GM18870 (cell line): ENCODE data around the gene ERGIC3.

ENCODE experiments used
- ATAC-seq: cut with Tn5 transposase; IDR thresholded peaks from one replicate; pipeline ENCODE4 v1.9.1; 2021; ENCODE audit warnings: moderate library complexity; ENCODE audit not compliant: unreplicated experiment

Gene ERGIC3

DNA sequence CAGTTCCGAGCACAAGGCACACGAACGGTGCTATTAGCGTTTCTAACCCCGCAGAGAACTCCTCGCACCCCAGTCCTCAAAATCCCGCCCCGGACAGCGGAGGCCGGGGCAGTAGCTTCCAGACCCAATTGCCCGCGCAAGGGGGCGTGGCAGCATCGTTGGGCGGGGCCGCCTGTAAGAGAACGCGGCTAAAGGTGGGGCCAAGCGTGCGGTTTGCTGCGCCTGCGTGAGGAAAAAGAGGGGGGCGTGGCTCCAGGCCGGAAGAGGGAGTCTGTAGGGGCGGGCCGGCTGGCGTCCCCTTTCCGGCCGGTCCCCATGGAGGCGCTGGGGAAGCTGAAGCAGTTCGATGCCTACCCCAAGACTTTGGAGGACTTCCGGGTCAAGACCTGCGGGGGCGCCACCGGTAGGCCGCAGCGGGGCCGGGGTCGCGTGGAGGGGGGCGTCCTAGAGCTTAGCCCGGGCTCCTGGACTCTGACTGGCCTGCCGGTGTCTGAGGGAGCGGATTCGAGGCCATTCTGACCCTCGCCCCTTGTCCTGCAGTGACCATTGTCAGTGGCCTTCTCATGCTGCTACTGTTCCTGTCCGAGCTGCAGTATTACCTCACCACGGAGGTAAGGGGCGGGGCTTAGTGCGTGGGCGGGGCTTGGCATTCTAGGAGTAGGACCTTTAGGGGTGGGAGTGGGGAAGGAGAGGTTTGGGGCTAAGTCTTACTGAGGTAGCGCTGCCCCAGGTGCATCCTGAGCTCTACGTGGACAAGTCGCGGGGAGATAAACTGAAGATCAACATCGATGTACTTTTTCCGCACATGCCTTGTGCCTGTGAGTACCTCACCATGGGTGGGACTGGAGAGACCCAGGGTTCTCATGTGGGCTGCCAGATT lies at the start of gene ERGIC3:
Gene ERGIC3 (plus strand): TSS at position 296 of the 880 bp plus-strand sequence. CDS start 20 bp downstream, at position 316.
- ATAC-seq, result peak; percentile 78

DNA sequence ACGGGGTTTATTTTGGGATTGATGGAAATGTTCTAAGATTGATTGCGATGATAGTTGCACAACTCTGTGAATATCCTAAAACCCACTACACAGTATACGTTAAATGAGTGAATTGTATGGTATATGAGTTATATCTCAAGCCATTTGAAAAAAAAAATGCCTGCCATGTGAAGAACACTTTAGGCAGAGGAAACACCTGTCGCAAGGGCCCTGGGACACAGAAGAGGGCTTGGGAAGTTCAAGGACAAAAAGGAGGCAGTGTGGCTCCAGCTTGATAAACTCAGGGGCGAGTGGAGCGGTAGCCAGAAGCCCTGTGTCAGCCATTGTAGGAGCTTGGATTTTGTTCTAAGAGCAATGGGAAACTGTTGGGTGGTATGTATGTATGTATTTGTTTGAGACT lies 49.5 kb upstream of the ERGIC3 start:
- ATAC-seq, result no peak

DNA sequence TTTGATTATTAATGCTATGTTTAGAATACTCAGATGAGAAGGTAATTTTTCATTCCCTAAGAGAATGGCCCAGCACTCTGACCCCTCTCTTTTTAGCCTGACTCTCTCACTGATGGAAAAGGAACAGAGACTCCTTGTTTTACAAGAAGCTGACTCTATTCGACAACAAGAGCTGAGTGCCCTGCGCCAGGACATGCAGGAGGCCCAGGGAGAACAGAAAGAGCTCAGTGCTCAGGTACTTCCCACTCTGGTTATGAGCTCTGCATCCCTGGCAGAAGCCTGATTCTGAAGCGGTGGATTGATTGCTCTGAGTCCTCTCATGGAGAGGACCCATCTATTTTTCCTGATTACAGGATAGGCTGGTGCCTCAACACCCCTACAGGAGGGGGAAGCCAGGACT lies 45.4 kb upstream of the ERGIC3 start:
- no peak for ATAC-seq

DNA sequence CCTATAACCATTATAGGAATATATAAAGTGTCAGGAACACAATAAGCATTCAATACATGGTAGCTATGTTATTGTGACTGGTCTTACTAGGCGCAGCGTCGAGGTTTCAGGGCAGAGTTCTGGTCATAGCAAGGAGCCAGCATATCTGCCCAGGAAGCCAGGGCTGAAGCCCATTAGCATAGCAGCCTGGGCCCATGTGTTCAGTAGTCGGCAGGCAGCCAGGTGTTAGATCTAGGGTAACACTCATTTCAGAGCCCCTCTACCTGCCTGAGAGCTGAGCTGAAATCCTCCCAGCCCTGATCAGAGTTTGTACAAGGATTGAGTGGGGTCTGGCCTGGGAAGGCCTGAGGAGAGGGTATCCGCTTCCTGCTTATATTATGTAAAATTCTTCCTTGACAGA lies 44.6 kb upstream of the ERGIC3 start:
- no peak for ATAC-seq

DNA sequence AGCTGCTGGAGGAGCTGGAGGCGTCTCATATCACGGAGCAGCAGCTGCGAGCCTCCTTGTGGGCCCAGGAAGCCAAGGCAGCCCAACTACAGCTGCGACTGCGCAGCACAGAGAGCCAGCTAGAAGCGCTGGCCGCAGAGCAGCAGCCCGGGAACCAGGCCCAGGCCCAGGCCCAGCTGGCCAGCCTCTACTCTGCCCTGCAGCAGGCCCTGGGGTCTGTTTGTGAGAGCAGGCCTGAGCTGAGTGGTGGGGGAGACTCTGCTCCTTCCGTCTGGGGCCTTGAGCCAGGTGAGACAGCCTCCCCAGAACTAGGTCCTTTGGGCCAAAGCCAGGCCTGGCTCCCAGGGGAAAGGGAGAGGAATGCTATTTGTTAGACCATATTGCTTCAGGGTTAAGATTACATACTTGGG lies 44.1 kb upstream of the ERGIC3 start:
- ATAC-seq, result no peak

DNA sequence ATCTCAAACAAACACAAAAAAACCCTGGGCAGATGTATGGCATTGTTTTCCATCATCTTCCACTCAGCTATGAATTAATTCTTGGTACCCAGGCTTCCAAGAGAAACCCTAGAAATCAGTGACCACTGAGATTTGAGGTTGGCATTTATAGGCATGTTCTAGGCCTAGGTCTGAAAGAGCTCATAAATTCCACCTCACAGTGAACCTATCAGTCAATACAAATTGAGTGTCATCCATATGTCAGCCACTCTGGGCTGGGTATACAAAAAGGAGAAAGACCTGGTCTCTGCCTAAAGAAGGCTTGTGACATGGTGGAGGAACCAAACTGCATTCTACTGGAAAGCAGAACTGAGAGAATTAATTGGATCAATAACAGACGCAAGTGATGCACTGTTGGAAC lies 42.6 kb upstream of the ERGIC3 start:
- ATAC-seq, result no peak

DNA sequence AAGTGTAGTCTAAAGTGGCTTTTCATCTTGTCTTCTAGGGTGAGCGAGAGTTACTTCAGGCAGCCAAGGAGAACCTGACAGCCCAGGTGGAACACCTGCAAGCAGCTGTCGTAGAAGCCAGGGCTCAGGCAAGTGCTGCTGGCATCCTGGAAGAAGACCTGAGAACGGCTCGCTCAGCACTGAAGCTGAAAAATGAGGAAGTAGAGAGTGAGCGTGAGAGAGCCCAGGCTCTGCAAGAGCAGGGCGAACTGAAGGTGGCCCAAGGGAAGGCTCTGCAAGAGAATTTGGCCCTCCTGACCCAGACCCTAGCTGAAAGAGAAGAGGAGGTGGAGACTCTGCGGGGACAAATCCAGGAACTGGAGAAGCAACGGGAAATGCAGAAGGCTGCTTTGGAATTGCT lies 39.5 kb upstream of the ERGIC3 start:
- no peak for ATAC-seq

DNA sequence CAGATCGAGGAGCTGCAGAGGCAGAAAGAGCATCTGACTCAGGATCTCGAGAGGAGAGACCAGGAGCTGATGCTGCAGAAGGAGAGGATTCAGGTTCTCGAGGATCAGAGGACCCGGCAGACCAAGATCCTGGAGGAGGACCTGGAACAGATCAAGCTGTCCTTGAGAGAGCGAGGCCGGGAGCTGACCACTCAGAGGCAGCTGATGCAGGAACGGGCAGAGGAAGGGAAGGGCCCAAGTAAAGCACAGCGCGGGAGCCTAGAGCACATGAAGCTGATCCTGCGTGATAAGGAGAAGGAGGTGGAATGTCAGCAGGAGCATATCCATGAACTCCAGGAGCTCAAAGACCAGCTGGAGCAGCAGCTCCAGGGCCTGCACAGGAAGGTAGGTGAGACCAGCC lies 38.6 kb upstream of the ERGIC3 start:
- ATAC-seq, result no peak

DNA sequence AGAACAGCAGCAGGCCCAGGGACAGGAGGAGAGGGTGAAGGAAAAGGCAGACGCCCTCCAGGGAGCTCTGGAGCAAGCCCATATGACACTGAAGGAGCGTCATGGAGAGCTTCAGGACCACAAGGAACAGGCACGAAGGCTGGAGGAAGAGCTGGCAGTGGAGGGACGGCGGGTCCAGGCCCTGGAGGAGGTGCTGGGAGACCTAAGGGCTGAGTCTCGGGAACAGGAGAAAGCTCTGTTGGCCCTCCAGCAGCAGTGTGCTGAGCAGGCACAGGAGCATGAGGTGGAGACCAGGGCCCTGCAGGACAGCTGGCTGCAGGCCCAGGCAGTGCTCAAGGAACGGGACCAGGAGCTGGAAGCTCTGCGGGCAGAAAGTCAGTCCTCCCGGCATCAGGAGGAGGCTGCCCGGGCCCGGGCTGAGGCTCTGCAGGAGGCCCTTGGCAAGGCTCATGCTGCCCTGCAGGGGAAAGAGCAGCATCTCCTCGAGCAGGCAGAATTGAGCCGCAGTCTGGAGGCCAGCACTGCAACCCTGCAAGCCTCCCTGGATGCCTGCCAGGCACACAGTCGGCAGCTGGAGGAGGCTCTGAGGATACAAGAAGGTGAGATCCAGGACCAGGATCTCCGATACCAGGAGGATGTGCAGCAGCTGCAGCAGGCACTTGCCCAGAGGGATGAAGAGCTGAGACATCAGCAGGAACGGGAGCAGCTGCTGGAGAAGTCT lies 37.9 kb upstream of the ERGIC3 start:
- no peak for ATAC-seq

DNA sequence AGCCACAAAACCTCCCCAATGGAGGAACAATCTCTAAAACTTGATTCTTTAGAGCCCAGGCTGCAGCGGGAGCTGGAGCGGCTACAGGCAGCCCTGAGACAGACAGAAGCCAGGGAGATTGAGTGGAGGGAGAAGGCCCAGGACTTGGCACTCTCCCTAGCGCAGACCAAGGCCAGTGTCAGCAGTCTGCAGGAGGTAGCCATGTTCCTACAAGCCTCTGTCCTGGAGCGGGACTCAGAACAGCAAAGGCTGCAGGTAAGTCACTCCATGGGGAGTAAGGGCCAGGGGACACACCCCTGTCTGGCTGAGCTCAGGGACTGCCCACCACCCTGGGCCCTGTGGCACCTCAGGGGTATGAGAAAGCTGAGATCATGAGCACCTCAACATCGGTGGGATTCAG lies 37.1 kb upstream of the ERGIC3 start:
- no peak for ATAC-seq

DNA sequence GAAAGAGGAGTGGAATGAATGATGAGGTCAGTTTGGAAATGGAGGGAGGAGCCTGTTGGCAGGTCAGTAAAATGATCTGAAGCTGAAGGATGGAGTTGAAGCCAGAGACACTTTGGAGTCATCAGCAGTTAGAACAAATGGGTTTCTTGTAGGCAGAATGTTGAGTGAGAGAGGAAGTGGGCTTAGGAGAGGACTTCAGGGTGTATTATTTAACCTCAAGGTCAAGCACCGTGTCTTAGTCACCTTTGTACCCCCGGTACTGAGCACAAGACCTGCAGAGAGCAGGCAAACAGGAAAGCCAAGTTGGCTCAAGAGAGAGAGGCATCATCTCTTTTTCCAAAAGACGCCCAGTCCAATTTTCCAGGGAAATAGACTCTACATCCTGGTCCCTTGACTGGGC lies 35.7 kb upstream of the ERGIC3 start:
- ATAC-seq, result no peak

DNA sequence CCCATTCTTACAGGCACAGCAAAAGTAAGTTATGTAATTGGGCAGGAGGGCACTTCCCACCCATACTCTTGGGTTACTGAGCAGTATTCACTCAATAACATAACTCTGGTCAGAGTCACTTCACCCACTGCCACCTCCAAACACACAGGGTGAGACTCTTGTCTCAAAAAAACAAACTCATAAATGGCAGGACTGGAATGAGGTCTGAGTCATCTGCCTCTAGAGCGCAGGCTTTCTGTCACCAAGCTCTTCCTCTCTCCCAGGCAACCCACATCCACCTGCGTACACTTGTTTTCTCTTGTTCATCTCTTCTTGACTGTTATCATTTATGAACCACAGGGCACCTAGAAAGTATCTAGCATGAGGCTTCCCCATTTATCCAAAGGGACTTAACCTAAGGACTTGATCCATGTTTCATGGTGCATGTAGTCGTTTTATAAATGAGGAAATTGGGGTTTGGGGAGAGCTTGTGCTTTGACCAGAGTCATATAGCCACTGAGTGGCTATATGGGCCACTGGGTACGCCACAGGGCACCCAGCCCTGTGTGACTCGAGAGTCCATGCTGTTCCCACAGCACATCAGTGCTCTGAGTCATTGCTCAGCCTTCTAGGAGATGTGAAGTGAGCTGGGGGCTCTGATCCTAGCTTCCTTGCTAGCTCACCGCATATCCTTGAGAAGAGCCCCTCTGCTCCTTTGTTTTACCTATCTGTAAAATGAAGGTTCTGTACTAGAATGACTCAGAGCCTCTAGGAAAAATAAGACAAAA lies 34.8 kb upstream of the ERGIC3 start:
- no peak for ATAC-seq

DNA sequence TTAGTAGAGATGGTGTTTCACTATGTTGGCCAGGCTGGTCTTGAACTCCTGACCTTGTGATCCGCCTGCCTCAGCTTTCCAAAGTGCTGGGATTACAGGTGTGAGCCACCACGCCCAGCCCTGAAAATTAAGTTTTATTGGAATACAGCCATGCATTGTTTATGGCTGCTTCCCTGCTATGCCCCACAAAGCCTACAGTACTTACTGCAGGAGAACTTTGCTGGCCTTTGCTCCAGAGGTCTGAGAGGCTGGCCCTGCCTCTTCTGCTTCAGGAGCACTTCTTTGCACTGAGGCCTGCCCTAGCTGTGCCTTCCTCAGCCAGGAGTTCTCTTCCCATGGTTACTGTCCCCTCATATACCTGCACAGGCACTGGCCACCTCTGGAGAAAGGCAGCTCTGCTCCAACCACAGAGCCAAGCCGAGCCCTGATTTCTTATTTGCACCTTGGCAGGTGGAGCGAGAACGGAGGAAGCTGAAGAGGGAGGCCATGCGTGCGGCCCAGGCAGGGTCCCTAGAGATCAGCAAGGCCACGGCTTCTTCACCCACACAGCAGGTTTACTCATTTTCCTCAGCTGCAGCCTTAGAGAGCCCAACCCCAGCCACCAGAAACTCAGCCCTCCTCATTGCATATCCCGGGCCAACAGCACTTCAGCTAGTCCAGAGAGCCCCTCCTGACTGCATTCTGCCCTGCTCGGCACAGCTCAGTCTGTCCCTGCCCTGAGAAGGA lies 33.2 kb upstream of the ERGIC3 start:
- ATAC-seq, result no peak

DNA sequence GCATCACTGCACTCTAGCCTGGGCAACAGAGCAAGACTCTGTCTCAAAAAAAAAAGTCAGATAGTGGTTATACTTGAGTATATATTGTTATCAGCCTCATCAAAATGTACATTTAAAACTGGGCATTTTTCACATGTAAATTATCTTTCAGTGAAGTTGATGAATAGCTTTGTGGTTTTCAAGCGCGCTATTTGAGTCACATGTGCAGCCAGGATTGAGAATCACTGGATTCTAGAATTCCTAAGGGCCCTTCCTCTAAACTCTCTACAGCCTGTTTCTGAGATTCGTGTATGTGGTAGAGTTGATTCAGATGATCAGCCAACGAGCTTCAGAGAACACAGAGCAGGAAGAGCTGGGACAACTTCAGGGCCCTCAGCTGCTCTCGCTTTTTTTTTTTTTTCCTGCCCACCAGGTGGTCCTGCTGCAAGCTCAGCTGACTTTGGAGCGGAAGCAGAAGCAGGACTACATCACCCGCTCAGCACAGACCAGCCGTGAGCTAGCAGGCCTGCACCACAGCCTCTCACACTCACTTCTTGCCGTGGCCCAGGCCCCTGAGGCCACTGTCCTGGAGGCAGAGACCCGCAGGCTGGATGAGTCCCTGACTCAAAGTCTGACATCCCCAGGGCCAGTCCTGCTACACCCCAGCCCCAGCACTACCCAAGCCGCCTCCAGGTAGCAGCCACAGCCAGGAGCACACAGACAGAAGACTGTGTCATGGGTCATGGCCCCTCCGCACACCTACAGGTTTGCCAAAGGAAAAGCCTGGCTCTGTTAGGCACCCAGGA lies 30.7 kb upstream of the ERGIC3 start:
- no peak for ATAC-seq

DNA sequence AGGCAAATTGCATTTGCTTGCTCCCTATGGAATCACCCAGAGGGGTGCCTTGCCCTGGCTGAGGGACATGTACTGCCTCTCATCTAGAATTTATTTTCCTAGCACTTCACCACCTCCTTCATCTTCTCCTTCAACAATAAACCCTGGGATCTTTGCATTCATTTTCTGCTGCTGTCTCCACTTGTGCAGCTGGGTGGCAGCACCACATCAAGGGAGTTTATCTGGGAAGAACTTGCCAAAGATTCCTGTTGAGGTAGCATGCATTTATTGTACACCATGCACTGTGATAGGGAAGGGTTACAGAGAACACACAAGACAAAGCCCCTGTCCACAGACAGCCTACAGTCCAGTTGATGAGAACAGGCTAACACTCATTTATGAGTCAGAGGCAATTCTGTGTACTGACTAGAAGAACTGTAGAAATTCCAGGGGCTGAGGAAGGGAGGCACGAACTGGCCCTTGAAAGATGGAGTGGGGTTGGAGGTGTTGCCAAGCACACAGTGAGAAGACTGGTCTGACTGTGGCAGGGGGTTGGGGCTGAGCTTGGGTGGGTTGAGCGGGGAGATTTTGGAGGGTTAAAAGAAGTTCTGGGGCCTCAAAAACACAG lies 30.0 kb upstream of the ERGIC3 start:
- ATAC-seq, result no peak

DNA sequence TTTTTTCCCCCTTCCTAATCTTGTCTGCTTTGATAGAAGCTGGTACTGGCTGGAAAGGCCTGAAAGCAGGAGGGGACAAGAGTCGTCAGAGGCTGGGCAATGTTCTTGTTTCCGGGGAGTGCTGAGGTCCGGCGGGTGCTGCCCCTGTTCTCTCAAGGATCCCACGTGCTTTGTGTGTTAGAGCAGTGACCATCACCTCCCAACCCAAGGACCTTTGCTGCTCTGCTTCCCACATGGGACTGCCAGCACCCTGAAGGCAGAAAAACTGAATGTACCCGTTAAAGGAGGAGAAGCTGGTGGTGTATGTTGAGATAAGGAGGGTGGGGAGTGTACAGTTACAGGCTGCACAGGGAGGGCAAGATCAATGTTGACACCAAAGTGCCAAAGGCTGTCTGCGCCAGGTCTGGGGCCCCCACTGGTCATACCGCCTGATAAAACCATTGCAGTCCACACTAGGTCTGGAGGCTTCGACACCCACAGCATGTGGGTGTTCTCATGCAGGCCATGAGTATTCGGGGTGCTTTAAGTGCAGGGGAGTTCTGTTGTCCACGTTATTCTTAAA lies 27.4 kb upstream of the ERGIC3 start:
- ATAC-seq, result no peak

DNA sequence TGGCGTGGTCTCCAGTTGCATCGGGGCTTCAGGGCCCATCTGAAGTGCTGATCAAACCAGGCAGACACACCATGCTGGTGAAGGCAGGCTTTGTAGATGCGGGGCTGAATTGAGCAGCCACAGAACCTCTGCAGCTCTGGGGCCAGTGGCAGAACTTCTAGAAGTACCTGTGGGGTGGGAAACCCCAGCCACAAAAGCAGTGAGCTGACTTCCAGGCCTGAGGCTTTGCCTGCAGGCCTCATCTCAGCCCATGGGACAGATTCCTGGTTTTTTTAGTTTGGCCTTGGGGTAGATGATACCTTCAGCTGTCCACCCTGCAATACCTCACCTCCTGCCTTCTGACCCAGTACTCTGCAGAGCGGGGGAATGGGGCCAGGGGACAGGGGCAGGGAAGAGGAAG lies 26.5 kb upstream of the ERGIC3 start:
- no peak for ATAC-seq

DNA sequence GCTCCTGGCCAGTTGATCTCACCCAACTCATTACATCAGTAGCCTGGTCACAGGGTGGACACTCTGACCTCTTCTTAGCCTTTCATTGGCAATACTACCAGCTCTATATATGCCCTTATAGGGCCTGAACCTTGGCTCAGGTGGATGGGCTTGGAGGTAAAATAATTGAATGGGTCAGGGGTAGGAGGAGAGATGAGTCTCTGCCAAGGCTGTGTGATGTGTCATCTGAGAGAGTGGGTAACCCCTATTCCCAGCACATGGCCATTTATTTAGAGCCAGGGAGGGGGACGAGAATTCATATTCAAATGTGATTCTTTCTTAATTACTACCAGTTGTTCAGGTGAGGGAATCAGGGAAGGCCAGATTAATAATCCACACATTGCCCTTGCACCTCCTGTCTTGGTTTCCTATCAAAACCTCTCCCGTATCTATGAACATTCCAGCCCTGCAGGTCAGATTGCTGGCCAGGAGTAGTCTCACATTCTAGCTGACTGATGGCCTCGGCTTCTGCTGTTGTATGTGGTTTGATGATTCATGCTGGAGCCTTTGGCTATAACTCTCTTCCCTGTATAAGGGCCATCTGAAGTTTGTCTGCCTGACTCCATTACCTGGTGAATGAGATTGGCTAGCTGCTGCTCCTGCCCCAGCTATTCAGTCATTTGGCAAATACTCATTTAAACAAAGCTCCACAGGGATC lies 25.8 kb upstream of the ERGIC3 start:
- no peak for ATAC-seq

DNA sequence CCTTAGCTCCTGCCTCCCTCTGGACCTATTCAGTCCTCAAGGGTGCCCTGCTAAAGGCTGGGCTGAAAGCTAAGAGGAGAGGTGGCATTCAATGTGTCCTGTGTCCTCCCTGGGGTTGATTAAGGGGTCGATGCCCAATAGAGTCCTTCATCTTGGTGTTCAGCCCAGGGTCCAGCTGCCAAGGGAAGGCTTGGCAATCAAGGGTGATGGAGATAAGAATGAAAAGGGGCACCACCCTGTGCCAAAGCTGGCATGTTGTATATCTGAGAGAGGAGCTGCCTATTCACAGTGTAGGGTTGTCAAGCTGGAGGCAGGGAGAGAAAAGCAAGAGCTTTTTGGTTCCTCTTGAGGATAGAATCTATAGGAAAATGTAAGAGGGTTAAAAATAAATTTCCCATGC lies 24.8 kb upstream of the ERGIC3 start:
- ATAC-seq, result no peak
